MM.1S (cell line): ENCODE measurements around the gene MOCS1.

Experiments used
- DNase-seq: peaks from one replicate; pipeline ENCODE4 v3.0.0-alpha.2; 2015
- H2AFZ ChIP-seq: fragments of 300-600 bp; sonication (generic); 2 replicates; pipeline ENCODE4 v1.6.0; 2016; ENCODE audit warnings: antibody characterized with exemption, low read length
- H3F3A ChIP-seq: fragments of 300-600 bp; sonication (generic); 2 replicates; pipeline ENCODE4 v1.6.1; 2016; ENCODE audit warnings: mild to moderate bottlenecking, antibody characterized with exemption, low read length, moderate library complexity, mixed read lengths; ENCODE audit not compliant: insufficient read depth
- H3K27ac ChIP-seq: fragments of 300-600 bp; sonication (generic); 2 replicates; pipeline ENCODE4 v1.5.1; 2016; ENCODE audit warnings: mild to moderate bottlenecking, low read length
- H3K27me3 ChIP-seq: fragments of 300-600 bp; sonication (generic); replicated peaks from 2 replicates; pipeline ENCODE4 v1.6.0; 2016; ENCODE audit warnings: low read length; ENCODE audit not compliant: insufficient read depth
- H3K36me3 ChIP-seq: fragments of 300-600 bp; sonication (generic); replicated peaks from 2 replicates; pipeline ENCODE4 v1.6.1; 2016; ENCODE audit warnings: mild to moderate bottlenecking, low read length, mixed read lengths; ENCODE audit not compliant: insufficient read depth
- H3K4me1 ChIP-seq: fragments of 300-600 bp; sonication (generic); 2 replicates; pipeline ENCODE4 v1.6.1; 2016; ENCODE audit warnings: low read length, mixed read lengths
- H3K4me2 ChIP-seq: fragments of 300-600 bp; sonication (generic); 2 replicates; pipeline ENCODE4 v1.6.0; 2016; ENCODE audit warnings: low read depth, low read length
- H3K4me3 ChIP-seq: fragments of 300-600 bp; sonication (generic); 2 replicates; pipeline ENCODE4 v1.5.1; 2016; ENCODE audit warnings: low read length, mixed read lengths
- H3K79me2 ChIP-seq: fragments of 300-600 bp; sonication (generic); 2 replicates; pipeline ENCODE4 v1.6.1; 2016; ENCODE audit warnings: mixed run types, low read length, mixed read lengths
- H3K9ac ChIP-seq: fragments of 300-600 bp; sonication (generic); 2 replicates; pipeline ENCODE4 v1.6.1; 2016; ENCODE audit warnings: low read length, mixed read lengths
- H3K9me2 ChIP-seq: fragments of 300-600 bp; sonication (generic); replicated peaks from 2 replicates; pipeline ENCODE4 v1.6.1; 2016; ENCODE audit warnings: mild to moderate bottlenecking, low read length, mixed read lengths; ENCODE audit not compliant: insufficient read depth
- H3K9me3 ChIP-seq: fragments of 300-600 bp; sonication (generic); replicated peaks from 2 replicates; pipeline ENCODE4 v1.6.1; 2016; ENCODE audit warnings: mild to moderate bottlenecking, low read length, mixed read lengths; ENCODE audit not compliant: insufficient read depth
- H4K20me1 ChIP-seq: fragments of 300-600 bp; sonication (generic); 2 replicates; pipeline ENCODE4 v1.6.1; 2016; ENCODE audit warnings: mild to moderate bottlenecking, low read length, moderate library complexity, mixed read lengths; ENCODE audit not compliant: insufficient read depth
- EZH2 ChIP-seq: fragments of 300-600 bp; sonication (generic); optimal IDR thresholded peaks from 2 replicates; pipeline ENCODE3; 2017; ENCODE audit warnings: low read depth, mild to moderate bottlenecking, antibody characterized with exemption, low read length, mixed read lengths
- EZH2phosphoT487 ChIP-seq: fragments of 300-600 bp; sonication (generic); IDR thresholded peaks from 2 replicates; pipeline ENCODE4 v1.6.1; 2018; ENCODE audit warnings: antibody characterized with exemption, low read length
- TF ChIP-seq, protein P1 (sequence below): fragments of 300-600 bp; sonication (generic); IDR thresholded peaks from 2 replicates; pipeline ENCODE4 v1.5.1; 2016; ENCODE audit warnings: antibody characterized with exemption, low read length, mixed read lengths

Gene MOCS1

DNA sequence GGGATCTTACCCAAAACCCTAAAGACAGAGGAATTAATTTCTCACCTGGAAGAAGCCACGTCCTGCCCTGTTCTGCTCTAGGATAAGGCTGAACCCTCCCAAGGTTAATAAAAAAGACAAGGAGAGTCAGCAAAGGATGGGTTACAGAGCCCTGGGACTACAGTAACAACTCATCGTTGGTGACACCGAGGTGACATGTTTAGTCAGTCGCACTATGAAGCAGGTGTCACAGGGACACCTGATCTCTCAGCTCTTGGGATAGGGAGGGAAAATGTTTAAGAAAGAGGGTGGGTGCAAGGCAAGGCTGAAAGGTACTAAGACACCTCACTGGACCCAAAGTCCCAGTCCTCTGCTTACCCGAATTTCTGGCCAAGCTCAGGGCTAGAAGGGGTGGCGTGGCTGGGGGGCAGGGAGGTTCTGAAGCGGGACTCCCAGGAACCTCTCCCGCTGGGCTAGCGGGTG lies 562 bp downstream of the MOCS1 start:
- Histone ChIP-seq H3K36me3 (no peaks in the 10 kb centered on the region), H4K20me1 (no peaks in the 10 kb centered on the region), H3K9ac (peak overlapping the region; percentile 33; the same call in 1 of the 2 replicates), H3K9me3 (no peaks in the 10 kb centered on the region), H3K4me1 (no peaks in the 10 kb centered on the region), H2AFZ (peak overlapping the region; percentile 71), H3K79me2 (no peaks in the 10 kb centered on the region), H3F3A (no peaks in the 10 kb centered on the region), H3K27ac (no peak overlapping the region), H3K27me3 (no peaks in the 10 kb centered on the region), H3K4me3 (peak overlapping the region; percentile 59), H3K4me2 (peak overlapping the region; percentile 54; the same call in 1 of the 2 replicates), H3K9me2 (no peaks in the 10 kb centered on the region)
- TF ChIP-seq, protein P1, sequence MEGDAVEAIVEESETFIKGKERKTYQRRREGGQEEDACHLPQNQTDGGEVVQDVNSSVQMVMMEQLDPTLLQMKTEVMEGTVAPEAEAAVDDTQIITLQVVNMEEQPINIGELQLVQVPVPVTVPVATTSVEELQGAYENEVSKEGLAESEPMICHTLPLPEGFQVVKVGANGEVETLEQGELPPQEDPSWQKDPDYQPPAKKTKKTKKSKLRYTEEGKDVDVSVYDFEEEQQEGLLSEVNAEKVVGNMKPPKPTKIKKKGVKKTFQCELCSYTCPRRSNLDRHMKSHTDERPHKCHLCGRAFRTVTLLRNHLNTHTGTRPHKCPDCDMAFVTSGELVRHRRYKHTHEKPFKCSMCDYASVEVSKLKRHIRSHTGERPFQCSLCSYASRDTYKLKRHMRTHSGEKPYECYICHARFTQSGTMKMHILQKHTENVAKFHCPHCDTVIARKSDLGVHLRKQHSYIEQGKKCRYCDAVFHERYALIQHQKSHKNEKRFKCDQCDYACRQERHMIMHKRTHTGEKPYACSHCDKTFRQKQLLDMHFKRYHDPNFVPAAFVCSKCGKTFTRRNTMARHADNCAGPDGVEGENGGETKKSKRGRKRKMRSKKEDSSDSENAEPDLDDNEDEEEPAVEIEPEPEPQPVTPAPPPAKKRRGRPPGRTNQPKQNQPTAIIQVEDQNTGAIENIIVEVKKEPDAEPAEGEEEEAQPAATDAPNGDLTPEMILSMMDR: no peak
- TF ChIP-seq EZH2: no peak
- no peak for TF ChIP-seq EZH2phosphoT487
- no peak for DNase-seq

DNA sequence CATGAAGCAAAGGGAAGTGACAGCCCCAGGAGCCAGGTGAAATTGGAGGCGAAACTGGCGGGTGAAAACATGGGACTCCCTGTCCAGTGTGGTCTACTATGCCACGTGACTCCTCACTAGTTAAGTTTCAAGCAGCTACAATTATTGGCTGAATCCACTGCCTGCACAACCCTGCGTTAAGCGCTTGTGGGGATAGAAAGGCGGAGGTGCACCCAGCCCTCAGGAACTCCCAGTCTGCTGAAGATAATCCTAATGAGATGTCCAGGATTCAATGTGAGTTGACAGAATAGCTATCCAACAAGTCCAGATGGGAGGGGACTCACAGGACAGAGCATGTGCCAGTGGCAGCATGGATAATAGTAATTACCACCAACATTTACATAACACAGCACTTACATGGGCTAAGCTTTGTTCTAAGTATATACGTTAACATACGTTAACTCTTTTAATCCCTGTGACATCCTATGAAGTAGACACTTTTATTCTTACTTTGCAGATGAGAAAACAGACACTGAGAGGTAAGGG lies 1.8 kb downstream of the MOCS1 start:
- no peaks in the 10 kb centered on the region for H4K20me1 ChIP-seq
- no peaks in the 10 kb centered on the region for H3K9me2 ChIP-seq
- no peak overlapping the region for H3K4me3 ChIP-seq
- no peaks in the 10 kb centered on the region for H3K27me3 ChIP-seq
- H2AFZ ChIP-seq: no peak overlapping the region
- H3K4me1 ChIP-seq: no peaks in the 10 kb centered on the region
- no peak overlapping the region for H3K9ac ChIP-seq
- TF ChIP-seq, protein P1: no peak
- TF ChIP-seq EZH2 (no peak), EZH2phosphoT487 (no peak)
- no peak overlapping the region for H3K4me2 ChIP-seq
- H3K36me3 ChIP-seq: no peaks in the 10 kb centered on the region
- H3K9me3 ChIP-seq: no peaks in the 10 kb centered on the region
- H3K79me2 ChIP-seq: no peaks in the 10 kb centered on the region
- no peak for DNase-seq
- no peak overlapping the region for H3K27ac ChIP-seq
- no peaks in the 10 kb centered on the region for H3F3A ChIP-seq

DNA sequence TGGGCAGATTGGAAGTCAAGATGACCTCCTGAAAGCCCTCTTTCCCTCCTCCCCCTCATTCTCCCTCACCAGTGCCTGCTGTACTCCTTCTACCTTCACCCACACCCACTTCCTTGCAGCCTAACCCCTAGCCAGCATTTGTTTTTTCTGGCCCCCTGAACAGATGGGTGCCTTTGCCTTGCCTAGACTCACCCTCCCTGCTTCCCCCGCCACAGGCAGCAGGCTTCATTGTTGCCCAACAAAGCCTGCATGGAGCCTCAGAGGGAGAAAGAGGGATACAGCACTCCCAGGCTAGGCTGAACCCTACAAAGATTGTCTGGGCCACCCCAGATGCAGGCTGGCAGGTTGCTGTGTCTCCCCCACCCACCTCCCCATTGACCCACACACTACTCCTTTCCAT lies 2.7 kb downstream of the MOCS1 start:
- Histone ChIP-seq H3K27me3 (no peaks in the 10 kb centered on the region), H3F3A (no peaks in the 10 kb centered on the region), H3K4me3 (no peak overlapping the region), H3K36me3 (no peaks in the 10 kb centered on the region), H4K20me1 (no peaks in the 10 kb centered on the region), H3K9ac (no peak overlapping the region), H3K4me2 (no peak overlapping the region), H3K9me3 (no peaks in the 10 kb centered on the region), H2AFZ (no peak overlapping the region), H3K79me2 (no peaks in the 10 kb centered on the region), H3K9me2 (no peaks in the 10 kb centered on the region), H3K27ac (no peak overlapping the region), H3K4me1 (no peaks in the 10 kb centered on the region)
- no peak for DNase-seq
- TF ChIP-seq EZH2 (no peak), EZH2phosphoT487 (no peak)
- TF ChIP-seq, protein P1: no peak
